Bronchial epithelial cell (primary cell): ENCODE measurements around the gene MYO1C. TPM values are rescaled to one million over a fixed set of nuclear protein-coding genes. Genes with fewer than 3 reads are reported as not detected.
"Not testable (repeated sequence)": the region's sequence is repeated elsewhere in the genome, so short reads cannot be mapped to it uniquely, and the experiment has no call there.

Experiments
- DNase-seq: peaks from one replicate; pipeline ENCODE4 v3.0.0-alpha.2; 2010; ENCODE audit warnings: low read depth
- FAIRE-seq: peaks from 2 replicates; lab custom pipeline; 2011; peaks lifted over from hg19 to GRCh38; lab: Jason Lieb, UNC
- H3K27me3 ChIP-seq: 2 replicates; pipeline ENCODE4 v1.5.1; 2011; ENCODE audit warnings: low read length; ENCODE audit not compliant: control insufficient read depth, insufficient read depth
- H3K36me3 ChIP-seq: 2 replicates; pipeline ENCODE4 v1.5.1; 2011; ENCODE audit warnings: low read length; ENCODE audit not compliant: control insufficient read depth, insufficient read depth
- H3K4me3 ChIP-seq: 2 replicates; pipeline ENCODE4 v1.5.1; 2011; ENCODE audit warnings: mild to moderate bottlenecking, low read depth, low read length, control low read depth
- CTCF ChIP-seq: IDR thresholded peaks from 2 replicates; pipeline ENCODE4 v1.5.1; 2011; ENCODE audit warnings: mild to moderate bottlenecking, moderate library complexity, low read length, control low read depth, inconsistent platforms; ENCODE audit not compliant: insufficient read depth, severe bottlenecking
- total RNA-seq: library from RNA; depleted of rRNA; stranded (reverse); fragments of >200 nt; gene quantifications from 2 replicates; pipeline ENCODE4 v1.2.1, GENCODE V29; 2014

Gene MYO1C
- total RNA-seq, 1 donor from 2014 or later: 80.3 TPM

- peaks cover 9% of the 10 kb centered on the region for H3K36me3 ChIP-seq
- no peak for TF ChIP-seq CTCF
- no peak for FAIRE-seq
- no peaks in the 10 kb centered on the region for H3K27me3 ChIP-seq
- no peak overlapping the region for H3K4me3 ChIP-seq
- peak; percentile 29 for DNase-seq
Measured at GRCh38 chr17:1511290-1511689, 18.8 kb upstream of the MYO1C start.

GRCh38 chr17:1509290-1509881 is 16.9 kb upstream of the MYO1C start:
- Histone ChIP-seq H3K27me3 (no peaks in the 10 kb centered on the region), H3K36me3 (peaks cover 11% of the 10 kb centered on the region), H3K4me3 (no peak overlapping the region)
- DNase-seq (peak; percentile 19), FAIRE-seq (no peak)
- no peak for TF ChIP-seq CTCF

- not testable (repeated sequence) for DNase-seq, FAIRE-seq, H3K4me3 ChIP-seq, H3K27me3 ChIP-seq
- H3K36me3 ChIP-seq: peaks cover 11% of the 10 kb centered on the region
Measured at GRCh38 chr17:1508709-1509108, 16.2 kb upstream of the MYO1C start.

GRCh38 chr17:1506649-1507267 is 14.3 kb upstream of the MYO1C start:
- H3K27me3 ChIP-seq: no peaks in the 10 kb centered on the region
- peaks cover 9% of the 10 kb centered on the region for H3K36me3 ChIP-seq
- no peak overlapping the region for H3K4me3 ChIP-seq
- DNase-seq: no peak
- TF ChIP-seq CTCF: no peak
- FAIRE-seq: no peak

GRCh38 chr17:1505586-1505985 is 13.1 kb upstream of the MYO1C start:
- no peak for TF ChIP-seq CTCF
- H3K27me3 ChIP-seq: no peaks in the 10 kb centered on the region
- FAIRE-seq (no peak), DNase-seq (no peak)
- H3K36me3 ChIP-seq: peaks cover 9% of the 10 kb centered on the region
- H3K4me3 ChIP-seq: no peak overlapping the region

GRCh38 chr17:1504866-1505265 is 12.4 kb upstream of the MYO1C start:
- Histone ChIP-seq H3K4me3 (no peak overlapping the region), H3K36me3 (peaks cover 9% of the 10 kb centered on the region), H3K27me3 (no peaks in the 10 kb centered on the region)
- DNase-seq: no peak
- no peak for TF ChIP-seq CTCF
- no peak for FAIRE-seq
